Activated naive CD8-positive, alpha-beta T cell treated with anti-CD3 and anti-CD28 coated beads for 36 hours (primary cell): ENCODE data around the gene VPS13D. TPM values are rescaled to one million over a fixed set of nuclear protein-coding genes. Genes with fewer than 3 reads are reported as not detected.

Experiments
- DNase-seq: peaks from one replicate; pipeline ENCODE4 v3.0.0; 2021
- H3K27ac Mint-ChIP-seq: one replicate; pipeline ENCODE4 v1.8.0; 2022; ENCODE audit warnings: mild to moderate bottlenecking, moderate library complexity, mixed read lengths
- H3K27me3 Mint-ChIP-seq: one replicate; pipeline ENCODE4 v1.8.0; 2022; ENCODE audit warnings: mild to moderate bottlenecking, mixed read lengths
- H3K36me3 Mint-ChIP-seq: one replicate; pipeline ENCODE4 v1.8.0; 2021; ENCODE audit warnings: mild to moderate bottlenecking, mixed read lengths
- H3K4me1 Mint-ChIP-seq: one replicate; pipeline ENCODE4 v1.8.0; 2021; ENCODE audit warnings: mixed read lengths
- H3K4me3 Mint-ChIP-seq: one replicate; pipeline ENCODE4 v1.8.0; 2022; ENCODE audit warnings: mild to moderate bottlenecking, moderate library complexity, mixed read lengths
- H3K9me3 Mint-ChIP-seq: one replicate; pipeline ENCODE4 v1.8.0; 2022; ENCODE audit warnings: mixed read lengths
- total RNA-seq, 2 experiments: library from RNA; stranded (reverse); gene quantifications; one replicate each; pipeline ENCODE4 v1.2.3, GENCODE V29; 2021

Gene VPS13D
- total RNA-seq, 2 experiments from 2014 or later: 27.7 to 29.1 TPM

GRCh38 chr1:12424793-12425192 is 195.0 kb downstream of the VPS13D start:
- peak overlapping the region; percentile 46 for H3K27ac Mint-ChIP-seq
- no peaks in the 10 kb centered on the region for H3K9me3 Mint-ChIP-seq
- peaks cover 53% of the 10 kb centered on the region for H3K4me1 Mint-ChIP-seq
- peaks cover 43% of the 10 kb centered on the region for H3K36me3 Mint-ChIP-seq
- H3K27me3 Mint-ChIP-seq: no peaks in the 10 kb centered on the region
- H3K4me3 Mint-ChIP-seq: no peak overlapping the region
- no peak for DNase-seq

- no peaks in the 10 kb centered on the region for H3K9me3 Mint-ChIP-seq
- no peak overlapping the region for H3K27ac Mint-ChIP-seq
- no peak overlapping the region for H3K4me3 Mint-ChIP-seq
- H3K36me3 Mint-ChIP-seq: peaks cover 47% of the 10 kb centered on the region
- no peak for DNase-seq
- H3K4me1 Mint-ChIP-seq: peaks cover 62% of the 10 kb centered on the region
- no peaks in the 10 kb centered on the region for H3K27me3 Mint-ChIP-seq
Observed at GRCh38 chr1:12426030-12426429, 196.2 kb downstream of the VPS13D start.

GRCh38 chr1:12428334-12428733 is 198.5 kb downstream of the VPS13D start:
- Mint-ChIP-seq H3K9me3 (no peaks in the 10 kb centered on the region), H3K27me3 (no peaks in the 10 kb centered on the region), H3K36me3 (peaks cover 48% of the 10 kb centered on the region), H3K4me1 (peaks cover 63% of the 10 kb centered on the region), H3K4me3 (no peak overlapping the region), H3K27ac (no peak overlapping the region)
- no peak for DNase-seq

DNA sequence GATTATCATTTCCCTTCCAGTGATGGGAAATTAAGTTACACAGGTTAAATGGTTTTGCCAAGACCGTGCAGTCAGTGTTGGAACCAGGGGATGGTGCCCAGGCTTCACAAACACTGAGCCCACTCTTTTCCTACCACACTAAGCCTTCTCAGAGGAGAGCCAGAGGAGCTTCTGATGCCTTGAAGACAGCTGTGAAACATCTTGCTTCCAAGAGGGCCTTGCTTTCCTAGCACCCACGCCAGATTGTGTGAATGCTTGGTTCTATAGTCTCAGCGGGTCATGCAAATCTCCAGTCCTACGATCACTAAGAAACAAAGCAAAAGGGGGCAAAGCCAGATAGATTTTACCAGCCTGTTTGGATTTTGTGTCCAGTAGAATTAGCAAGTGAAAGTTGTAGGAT is 200.7 kb downstream of the VPS13D start:
- Mint-ChIP-seq H3K36me3 (peaks cover 51% of the 10 kb centered on the region), H3K27me3 (no peaks in the 10 kb centered on the region), H3K4me1 (peaks cover 66% of the 10 kb centered on the region), H3K4me3 (no peak overlapping the region), H3K9me3 (no peaks in the 10 kb centered on the region), H3K27ac (peak overlapping the region; percentile 29)
- no peak for DNase-seq

DNA sequence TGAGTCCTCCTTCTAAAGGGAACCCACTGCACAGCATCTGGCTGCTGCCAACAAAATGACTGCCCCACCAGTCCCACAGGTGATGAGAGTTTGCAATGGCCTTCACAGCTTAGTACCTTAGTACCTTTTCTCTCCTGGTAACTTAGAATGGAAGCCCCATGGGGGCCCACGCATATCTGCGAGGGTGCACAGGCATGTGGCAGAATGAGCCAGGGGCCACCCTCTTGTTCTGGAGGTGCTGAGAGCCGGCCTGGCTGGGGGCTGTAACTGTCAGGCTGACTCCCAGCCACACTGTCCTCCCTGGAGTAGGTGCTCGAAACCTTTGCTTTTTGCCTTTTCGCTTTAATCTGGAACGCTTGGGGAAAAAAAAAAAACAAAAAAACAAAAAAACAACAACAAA is 203.1 kb downstream of the VPS13D start:
- Mint-ChIP-seq H3K27ac (peak overlapping the region; percentile 97), H3K4me1 (peaks cover 80% of the 10 kb centered on the region), H3K4me3 (no peak overlapping the region), H3K36me3 (peaks cover 61% of the 10 kb centered on the region), H3K9me3 (peaks cover 4% of the 10 kb centered on the region), H3K27me3 (no peaks in the 10 kb centered on the region)
- DNase-seq: no peak

GRCh38 chr1:12433323-12434053 is 203.7 kb downstream of the VPS13D start:
- no peaks in the 10 kb centered on the region for H3K27me3 Mint-ChIP-seq
- H3K9me3 Mint-ChIP-seq: peaks cover 6% of the 10 kb centered on the region
- H3K27ac Mint-ChIP-seq: peak overlapping the region; percentile 97
- peak overlapping the region; percentile 50 for H3K4me3 Mint-ChIP-seq
- peaks cover 86% of the 10 kb centered on the region for H3K4me1 Mint-ChIP-seq
- H3K36me3 Mint-ChIP-seq: peaks cover 65% of the 10 kb centered on the region
- no peak for DNase-seq

DNA sequence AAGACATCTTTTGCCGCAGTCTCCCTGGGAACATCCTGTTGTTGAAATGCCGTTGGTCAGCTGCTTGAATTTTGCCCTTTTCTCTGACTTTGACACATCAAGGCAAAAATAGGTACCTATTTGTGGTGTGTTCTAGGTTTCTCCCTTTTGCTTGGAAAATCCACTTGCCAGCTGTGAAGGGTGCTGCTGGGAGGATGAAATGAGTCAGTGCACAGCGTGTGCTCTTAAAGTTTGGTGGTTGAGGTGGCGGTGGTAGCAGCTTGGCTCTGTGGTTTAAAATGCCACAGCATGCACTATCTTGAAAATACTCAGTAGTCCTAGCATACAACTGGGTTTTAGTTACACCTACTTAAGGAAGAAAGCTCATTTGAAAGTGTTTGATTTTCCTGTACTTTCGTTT is 204.3 kb downstream of the VPS13D start:
- peaks cover 93% of the 10 kb centered on the region for H3K4me1 Mint-ChIP-seq
- peaks cover 6% of the 10 kb centered on the region for H3K9me3 Mint-ChIP-seq
- peak overlapping the region; percentile 32 for H3K4me3 Mint-ChIP-seq
- DNase-seq: peak; percentile 77
- H3K27ac Mint-ChIP-seq: peak overlapping the region; percentile 97
- H3K27me3 Mint-ChIP-seq: no peaks in the 10 kb centered on the region
- H3K36me3 Mint-ChIP-seq: peaks cover 66% of the 10 kb centered on the region

DNA sequence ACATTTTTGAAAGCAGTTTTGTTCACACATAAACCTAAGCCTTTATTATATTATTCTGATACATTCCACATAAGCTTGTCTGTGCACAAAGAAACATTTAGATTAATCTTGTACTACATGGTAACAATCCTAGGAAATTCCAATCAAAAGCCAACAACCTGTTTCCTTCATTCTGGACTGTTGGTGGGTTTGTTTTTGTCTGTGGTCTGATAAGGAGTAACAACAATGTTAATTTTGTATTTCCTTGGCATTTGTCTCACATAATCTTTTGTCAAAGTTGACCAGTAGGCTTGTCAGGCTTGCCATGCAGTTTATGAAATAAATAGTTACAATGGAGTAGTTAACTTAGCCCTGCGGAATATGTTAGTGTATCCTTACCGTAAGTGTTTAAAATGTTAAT is 204.9 kb downstream of the VPS13D start:
- Mint-ChIP-seq H3K4me3 (no peak overlapping the region), H3K4me1 (peaks cover 94% of the 10 kb centered on the region), H3K36me3 (peaks cover 68% of the 10 kb centered on the region), H3K27ac (peak overlapping the region; percentile 97), H3K27me3 (no peaks in the 10 kb centered on the region), H3K9me3 (peaks cover 6% of the 10 kb centered on the region)
- DNase-seq: no peak

GRCh38 chr1:12435639-12436344 is 206.0 kb downstream of the VPS13D start:
- Mint-ChIP-seq H3K27me3 (no peaks in the 10 kb centered on the region), H3K9me3 (peaks cover 6% of the 10 kb centered on the region), H3K4me3 (peak overlapping the region; percentile 51), H3K36me3 (peaks cover 68% of the 10 kb centered on the region), H3K4me1 (peaks cover 95% of the 10 kb centered on the region), H3K27ac (peak overlapping the region; percentile 97)
- peak; percentile 62 for DNase-seq

DNA sequence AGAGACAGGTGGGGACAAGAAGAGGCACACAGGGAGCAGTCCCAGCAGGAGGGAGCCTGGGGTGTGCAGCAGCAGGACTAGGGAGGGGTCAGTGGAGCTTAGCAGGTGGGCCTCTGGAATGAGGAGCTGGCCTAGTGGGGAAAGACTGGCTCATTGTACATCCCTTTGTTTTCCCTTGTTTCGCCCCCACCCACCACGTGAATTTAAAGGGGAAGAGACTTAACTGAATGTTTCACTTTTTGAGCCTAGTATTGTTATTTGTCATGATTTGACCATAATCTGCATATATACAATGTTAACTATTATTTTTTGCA is 206.5 kb downstream of the VPS13D start:
- Mint-ChIP-seq H3K27ac (peak overlapping the region; percentile 97), H3K36me3 (peaks cover 71% of the 10 kb centered on the region), H3K9me3 (peaks cover 6% of the 10 kb centered on the region), H3K27me3 (no peaks in the 10 kb centered on the region), H3K4me3 (peak overlapping the region; percentile 51), H3K4me1 (peaks cover 93% of the 10 kb centered on the region)
- DNase-seq: peak; percentile 31

DNA sequence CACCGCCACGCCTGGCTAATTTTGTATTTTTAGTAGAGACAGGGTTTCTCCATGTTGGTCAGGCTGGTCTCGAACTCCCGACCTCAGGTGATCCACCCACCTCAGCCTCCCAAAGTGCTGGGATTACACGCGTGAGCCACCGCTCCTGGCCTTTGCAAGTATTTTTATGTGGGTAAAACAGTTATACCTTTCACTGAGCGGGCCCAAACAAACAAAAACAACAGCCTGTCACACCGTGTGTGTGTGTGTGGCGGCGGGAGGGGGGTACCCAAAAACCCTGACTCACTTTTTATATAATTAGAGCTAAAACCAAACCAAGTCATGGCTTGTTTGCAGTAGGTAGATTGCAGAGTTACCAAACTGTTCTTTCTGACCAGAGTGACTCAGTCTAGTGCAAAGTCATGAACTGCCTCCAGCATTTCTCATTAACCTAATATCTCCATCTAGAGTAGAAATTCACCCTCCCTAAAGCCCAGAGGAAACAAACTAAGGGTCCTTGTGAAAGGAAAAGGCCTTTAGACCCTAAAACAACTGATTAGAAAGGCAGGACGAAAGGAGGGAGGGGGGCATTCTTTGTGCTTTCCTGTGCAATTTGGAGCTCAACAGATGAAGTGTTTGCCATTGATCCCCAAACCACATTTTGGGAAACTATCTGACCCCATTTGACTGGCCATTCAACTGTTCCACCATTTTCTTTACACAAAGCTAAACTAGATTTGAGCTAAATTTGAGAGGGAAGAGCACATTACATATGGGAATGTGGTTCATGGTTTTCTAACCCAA is 207.2 kb downstream of the VPS13D start:
- DNase-seq: no peak
- Mint-ChIP-seq H3K36me3 (peaks cover 72% of the 10 kb centered on the region), H3K4me1 (peaks cover 93% of the 10 kb centered on the region), H3K27me3 (no peaks in the 10 kb centered on the region), H3K9me3 (peaks cover 6% of the 10 kb centered on the region), H3K4me3 (no peak overlapping the region), H3K27ac (peak overlapping the region; percentile 97)

GRCh38 chr1:12437629-12438028 is 207.8 kb downstream of the VPS13D start:
- DNase-seq: no peak
- H3K9me3 Mint-ChIP-seq: peaks cover 6% of the 10 kb centered on the region
- peak overlapping the region; percentile 97 for H3K27ac Mint-ChIP-seq
- peaks cover 93% of the 10 kb centered on the region for H3K4me1 Mint-ChIP-seq
- no peaks in the 10 kb centered on the region for H3K27me3 Mint-ChIP-seq
- H3K36me3 Mint-ChIP-seq: peaks cover 72% of the 10 kb centered on the region
- peak overlapping the region; percentile 12 for H3K4me3 Mint-ChIP-seq

DNA sequence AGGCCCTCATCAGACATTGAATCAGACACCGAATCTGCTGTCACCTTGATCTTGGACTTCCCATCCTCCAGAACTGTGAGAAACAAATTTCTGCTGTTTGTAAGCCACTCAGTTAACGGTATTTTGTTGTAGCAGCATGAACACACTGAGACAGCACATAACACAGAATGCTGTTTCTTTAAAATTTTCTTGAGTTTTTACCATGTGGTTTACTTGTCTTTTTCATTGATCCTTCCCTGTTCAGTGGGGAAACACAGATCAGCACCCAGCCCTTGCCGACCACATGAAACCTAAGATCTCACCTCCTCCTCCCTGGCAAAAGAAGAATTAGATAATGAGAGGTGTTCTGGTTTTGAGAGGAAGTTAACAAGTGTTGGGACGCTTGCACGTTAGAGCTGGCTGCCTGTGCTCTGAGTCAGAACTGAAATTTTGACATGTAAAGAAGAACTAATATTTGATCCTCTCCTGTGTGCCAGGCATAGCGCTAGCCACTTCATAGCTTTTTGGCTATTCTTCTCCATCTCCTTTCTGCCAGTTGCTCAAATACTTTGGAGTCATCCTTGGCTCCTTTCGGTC is 208.6 kb downstream of the VPS13D start:
- H3K4me1 Mint-ChIP-seq: peaks cover 92% of the 10 kb centered on the region
- H3K27ac Mint-ChIP-seq: peak overlapping the region; percentile 97
- peak; percentile 73 for DNase-seq
- peak overlapping the region; percentile 64 for H3K4me3 Mint-ChIP-seq
- peaks cover 72% of the 10 kb centered on the region for H3K36me3 Mint-ChIP-seq
- H3K27me3 Mint-ChIP-seq: no peaks in the 10 kb centered on the region
- peaks cover 10% of the 10 kb centered on the region for H3K9me3 Mint-ChIP-seq

DNA sequence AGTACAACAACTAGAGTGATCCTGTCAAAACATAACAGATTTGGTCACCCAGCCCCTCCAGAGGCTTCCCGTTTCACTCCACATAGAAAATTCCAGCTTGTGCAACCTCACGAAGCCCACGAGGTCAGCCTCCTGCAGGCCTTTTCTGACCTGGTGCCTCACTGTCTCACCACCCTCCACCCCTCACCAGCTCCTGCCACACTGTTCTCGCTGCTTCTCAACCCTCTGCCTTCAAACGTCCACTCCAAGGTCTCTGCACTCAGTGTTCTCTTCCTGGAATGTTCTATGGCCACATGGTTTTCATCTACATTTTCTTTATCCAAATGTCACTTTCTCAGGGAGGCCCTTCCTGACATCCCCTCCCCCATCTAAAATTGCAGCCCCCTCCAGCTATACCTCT is 209.2 kb downstream of the VPS13D start:
- no peak for DNase-seq
- H3K36me3 Mint-ChIP-seq: peaks cover 74% of the 10 kb centered on the region
- H3K27me3 Mint-ChIP-seq: no peaks in the 10 kb centered on the region
- peak overlapping the region; percentile 3 for H3K4me3 Mint-ChIP-seq
- H3K27ac Mint-ChIP-seq: peak overlapping the region; percentile 97
- peaks cover 13% of the 10 kb centered on the region for H3K9me3 Mint-ChIP-seq
- H3K4me1 Mint-ChIP-seq: peaks cover 88% of the 10 kb centered on the region
